Kidney (tissue), 14 donors: ENCODE measurements around the gene RNF125. TPM values are rescaled to one million over a fixed set of nuclear protein-coding genes. Genes with fewer than 3 reads are reported as not detected.

ENCODE experiments used
- DNase-seq, 5 donors: peaks; one replicate each; pipeline ENCODE4 v3.0.0-alpha.2; 2013 to 2020
- FAIRE-seq: peaks from 2 replicates; lab custom pipeline; 2012; peaks lifted over from hg19 to GRCh38; lab: Jason Lieb, UNC
- H3K27ac ChIP-seq, 2 donors: one replicate each; pipeline ENCODE4 v1.7.0; 2013; ENCODE audit warnings: low read depth in 2 of 2, low read length in 2 of 2, inconsistent platforms in 1 of 2
- H3K27me3 ChIP-seq: one replicate; pipeline ENCODE4 v1.7.1; 2013; ENCODE audit warnings: low read length, inconsistent platforms; ENCODE audit not compliant: control insufficient read depth, insufficient read depth
- H3K36me3 ChIP-seq, 3 donors: one replicate each; pipeline versions ENCODE4 v1.7.0 to v1.7.1; 2013; ENCODE audit warnings: low read length in 3 of 3, control low read depth in 1 of 3, inconsistent platforms in 1 of 3; ENCODE audit not compliant: insufficient read depth in 3 of 3, control insufficient read depth in 2 of 3
- H3K4me1 ChIP-seq, 3 donors: one replicate each; pipeline versions ENCODE4 v1.7.0 to v1.7.1; 2013; ENCODE audit warnings: low read length in 3 of 3, inconsistent platforms in 1 of 3, low read depth in 1 of 3; ENCODE audit not compliant: control insufficient read depth in 2 of 3, insufficient read depth in 2 of 3
- H3K4me3 ChIP-seq, 3 donors: one replicate each; pipeline versions ENCODE4 v1.7.0 to v1.8.1; 2013; ENCODE audit warnings: low read length in 3 of 3, control low read depth in 1 of 3, inconsistent platforms in 1 of 3
- H3K9ac ChIP-seq, 3 donors: one replicate each; pipeline versions ENCODE4 v1.7.0 to v1.7.1; 2013; ENCODE audit warnings: low read length in 3 of 3, control low read depth in 1 of 3, inconsistent platforms in 1 of 3
- H3K9me3 ChIP-seq, 3 donors: one replicate each; pipeline versions ENCODE4 v1.7.0 to v1.7.1; 2013; ENCODE audit warnings: low read length in 3 of 3, control low read depth in 1 of 3, inconsistent platforms in 1 of 3; ENCODE audit not compliant: control insufficient read depth in 2 of 3, insufficient read depth in 1 of 3
- intact Hi-C: fragments of 100-400 bp; cut with DNase I; formaldehyde crosslinking; loops from one replicate; pipeline ENCODE4 v1.11.1; 2022
- polyA plus RNA-seq: library from polyadenylated mRNA; stranded (reverse); fragments of 350-450 nt; fragmentation: Illumina TruSeq; extraction: RNeasy Lipid Tissue Mini Kit (QIAGEN cat#74804); gene quantifications from one replicate; pipeline ENCODE4 v1.2.3, GENCODE V29; 2014; ENCODE audit warnings: low read depth, low replicate concordance; ENCODE audit not compliant: insufficient read depth
- total RNA-seq: library from RNA; stranded (reverse); fragmentation: NEBNext Ultra II Directional; extraction: Animal tissue kit (Norgen Biotek cat#: 25700); gene quantifications from one replicate; pipeline ENCODE4 v1.2.1, GENCODE V29; 2021
- TF ChIP-seq, protein P1 (sequence below): IDR thresholded peaks from 3 replicates; pipeline ENCODE4 v1.5.1; 2012; ENCODE audit warnings: mild to moderate bottlenecking, moderate library complexity, borderline replicate concordance; ENCODE audit not compliant: insufficient read depth; ENCODE audit errors: extremely low read depth
- donor health status: control.
- donor health status: control.
- donor health status: control.
- donor health status: control.
- donor health status: control.
- donor health status: DM: yes; HTN: yes; CAD: no.
- donor health status: Normal renal cell carcinoma (clear cell type).

Gene RNF125
- total and polyA plus RNA-seq, 2 donors from 2014 or later: 0.62 to 6.0 TPM

DNA sequence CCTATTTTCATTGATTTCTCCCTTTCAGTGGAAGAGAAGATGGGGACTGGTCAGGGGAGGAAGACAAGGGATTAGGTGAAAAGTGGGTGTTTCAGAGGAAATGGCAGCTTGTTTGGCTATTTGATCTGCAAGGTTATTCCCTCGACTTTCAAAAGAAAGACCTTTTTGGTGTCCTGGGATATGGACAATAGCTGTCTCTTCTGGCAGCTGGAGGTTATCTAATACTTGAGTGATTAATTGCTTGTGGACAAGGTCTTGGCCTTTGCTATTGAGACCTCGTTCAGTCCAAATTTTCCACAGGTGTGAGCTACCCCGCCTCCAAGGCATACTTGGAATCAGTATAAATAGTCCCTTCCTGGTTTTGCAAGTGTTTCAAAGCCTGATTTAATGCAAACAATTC lies 42.4 kb upstream of the RNF125 start:
- Histone ChIP-seq H3K4me1 (no peaks in the 10 kb centered on the region), H3K36me3 (no peaks in the 10 kb centered on the region), H3K9ac (no peak overlapping the region), H3K9me3 (peaks cover 0 to 15% (median 5%) of the 10 kb centered on the region in 3 donors), H3K27me3 (no peaks in the 10 kb centered on the region), H3K27ac (no peak overlapping the region), H3K4me3 (no peak overlapping the region)
- FAIRE-seq (no peak), DNase-seq (peak in 2 of 5 donors; percentile 11 to 21)
- intact Hi-C loops: no loop called here
- TF ChIP-seq, protein P1, sequence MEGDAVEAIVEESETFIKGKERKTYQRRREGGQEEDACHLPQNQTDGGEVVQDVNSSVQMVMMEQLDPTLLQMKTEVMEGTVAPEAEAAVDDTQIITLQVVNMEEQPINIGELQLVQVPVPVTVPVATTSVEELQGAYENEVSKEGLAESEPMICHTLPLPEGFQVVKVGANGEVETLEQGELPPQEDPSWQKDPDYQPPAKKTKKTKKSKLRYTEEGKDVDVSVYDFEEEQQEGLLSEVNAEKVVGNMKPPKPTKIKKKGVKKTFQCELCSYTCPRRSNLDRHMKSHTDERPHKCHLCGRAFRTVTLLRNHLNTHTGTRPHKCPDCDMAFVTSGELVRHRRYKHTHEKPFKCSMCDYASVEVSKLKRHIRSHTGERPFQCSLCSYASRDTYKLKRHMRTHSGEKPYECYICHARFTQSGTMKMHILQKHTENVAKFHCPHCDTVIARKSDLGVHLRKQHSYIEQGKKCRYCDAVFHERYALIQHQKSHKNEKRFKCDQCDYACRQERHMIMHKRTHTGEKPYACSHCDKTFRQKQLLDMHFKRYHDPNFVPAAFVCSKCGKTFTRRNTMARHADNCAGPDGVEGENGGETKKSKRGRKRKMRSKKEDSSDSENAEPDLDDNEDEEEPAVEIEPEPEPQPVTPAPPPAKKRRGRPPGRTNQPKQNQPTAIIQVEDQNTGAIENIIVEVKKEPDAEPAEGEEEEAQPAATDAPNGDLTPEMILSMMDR: no peak

- intact Hi-C loops: no loop called here
Observed at GRCh38 chr18:31977270-31977872, 41.3 kb upstream of the RNF125 start.

DNA sequence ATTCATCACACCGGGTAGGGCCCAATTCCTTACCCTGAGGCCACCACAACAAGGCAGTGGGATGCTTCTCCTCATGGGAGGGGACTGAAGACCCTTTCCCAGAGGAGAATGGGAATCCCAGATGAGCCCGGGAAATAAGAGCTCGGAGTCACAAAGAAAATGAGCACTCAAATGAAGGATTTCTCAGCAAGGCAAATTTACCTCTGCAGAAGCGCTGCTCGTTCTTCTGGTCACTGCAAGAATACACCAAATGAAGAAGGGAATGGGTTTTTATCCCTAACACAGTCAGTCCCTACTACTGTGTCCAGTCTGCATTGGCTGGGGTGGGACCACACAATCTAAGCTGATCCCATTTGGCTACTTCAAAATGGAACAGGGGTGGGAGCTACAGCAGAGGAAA lies 40.0 kb upstream of the RNF125 start:
- Histone ChIP-seq H3K4me3 (no peak overlapping the region), H3K9ac (no peak overlapping the region), H3K36me3 (no peaks in the 10 kb centered on the region), H3K9me3 (peaks cover 0 to 13% (median 4%) of the 10 kb centered on the region in 3 donors), H3K27me3 (no peaks in the 10 kb centered on the region), H3K4me1 (peaks cover 0 to 8% (median 0%) of the 10 kb centered on the region in 3 donors), H3K27ac (no peak overlapping the region)
- TF ChIP-seq, protein P1: no peak
- FAIRE-seq (no peak), DNase-seq (no peak)
- intact Hi-C loops: no loop called here

More at GRCh38 chr18:31977270-31977872, 41.3 kb upstream of the RNF125 start:
- Histone ChIP-seq H3K36me3 (no peaks in the 10 kb centered on the region), H3K9me3 (peaks cover 0 to 15% (median 5%) of the 10 kb centered on the region in 3 donors), H3K4me1 (no peaks in the 10 kb centered on the region), H3K9ac (no peak overlapping the region), H3K27ac (no peak overlapping the region), H3K4me3 (no peak overlapping the region), H3K27me3 (no peaks in the 10 kb centered on the region)
- DNase-seq: peak in 3 of 5 donors; percentile 46 to 82 (median 61)
- TF ChIP-seq, protein P1: peak; percentile 66
- FAIRE-seq: peak; percentile 70
